ENCODE data around the gene URB1. TPM values are rescaled to one million over a fixed set of nuclear protein-coding genes. Genes with fewer than 3 reads are reported as not detected.
"Not testable (repeated sequence)": the region's sequence is repeated elsewhere in the genome, so short reads cannot be mapped to it uniquely, and the experiment has no call there.

The URB1 gene
- total and polyA plus RNA-seq, 8 donors, result 11.4 to 15.7 (median 14.2) TPM

GRCh38 chr21:32314806-32315205 lies 78.0 kb downstream of the URB1 start:
- no peak for DNase-seq
- Histone ChIP-seq H3K4me1 (no peaks in the 10 kb centered on the region), H3K36me3 (peaks cover 0 to 90% of the 10 kb centered on the region in 2 donors), H3K9me3 (no peaks in the 10 kb centered on the region), H3K4me3 (no peak overlapping the region), H3K27ac (no peak overlapping the region), H3K27me3 (no peaks in the 10 kb centered on the region)
- TF ChIP-seq, protein P1, sequence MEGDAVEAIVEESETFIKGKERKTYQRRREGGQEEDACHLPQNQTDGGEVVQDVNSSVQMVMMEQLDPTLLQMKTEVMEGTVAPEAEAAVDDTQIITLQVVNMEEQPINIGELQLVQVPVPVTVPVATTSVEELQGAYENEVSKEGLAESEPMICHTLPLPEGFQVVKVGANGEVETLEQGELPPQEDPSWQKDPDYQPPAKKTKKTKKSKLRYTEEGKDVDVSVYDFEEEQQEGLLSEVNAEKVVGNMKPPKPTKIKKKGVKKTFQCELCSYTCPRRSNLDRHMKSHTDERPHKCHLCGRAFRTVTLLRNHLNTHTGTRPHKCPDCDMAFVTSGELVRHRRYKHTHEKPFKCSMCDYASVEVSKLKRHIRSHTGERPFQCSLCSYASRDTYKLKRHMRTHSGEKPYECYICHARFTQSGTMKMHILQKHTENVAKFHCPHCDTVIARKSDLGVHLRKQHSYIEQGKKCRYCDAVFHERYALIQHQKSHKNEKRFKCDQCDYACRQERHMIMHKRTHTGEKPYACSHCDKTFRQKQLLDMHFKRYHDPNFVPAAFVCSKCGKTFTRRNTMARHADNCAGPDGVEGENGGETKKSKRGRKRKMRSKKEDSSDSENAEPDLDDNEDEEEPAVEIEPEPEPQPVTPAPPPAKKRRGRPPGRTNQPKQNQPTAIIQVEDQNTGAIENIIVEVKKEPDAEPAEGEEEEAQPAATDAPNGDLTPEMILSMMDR (IDR thresholded peaks at IDR 0.05), result no peak
- intact Hi-C loops (cut with DNase I), result no loop called here
- no peak for ATAC-seq

- H3K4me3 ChIP-seq, result no peak overlapping the region
- peaks cover 0 to 81% of the 10 kb centered on the region in 2 donors for H3K36me3 ChIP-seq
- TF ChIP-seq, protein P1 (IDR thresholded peaks at IDR 0.05), result no peak
- H3K4me1 ChIP-seq, result no peaks in the 10 kb centered on the region
- ATAC-seq (no peak), DNase-seq (no peak)
- intact Hi-C loops (cut with DNase I), result no loop called here
- H3K27ac ChIP-seq, result no peak overlapping the region
- H3K9me3 ChIP-seq, result no peaks in the 10 kb centered on the region
- H3K27me3 ChIP-seq, result no peaks in the 10 kb centered on the region
Observed at GRCh38 chr21:32312976-32313375, 79.8 kb downstream of the URB1 start.

DNA sequence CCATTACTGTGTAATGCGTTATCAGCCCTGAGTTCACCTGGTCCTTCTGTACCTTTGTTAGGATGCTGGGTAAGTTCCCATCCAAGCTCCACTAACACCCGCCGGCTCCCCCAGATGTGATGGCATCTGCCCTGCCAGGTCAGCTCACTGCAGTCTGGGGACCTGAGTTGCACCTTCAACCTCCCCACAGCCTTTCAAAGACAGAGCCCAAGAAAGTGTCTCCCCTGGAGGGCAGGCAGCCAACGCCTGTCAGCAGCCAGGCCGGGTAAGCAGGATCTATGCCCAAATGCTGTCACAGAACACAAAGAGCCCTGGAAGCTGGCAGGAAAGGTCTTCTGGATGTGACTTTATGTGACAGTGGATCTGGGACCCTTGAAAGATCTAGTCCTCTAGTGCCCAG lies 80.5 kb downstream of the URB1 start:
- H3K36me3 ChIP-seq, result peaks cover 0 to 75% of the 10 kb centered on the region in 2 donors
- H3K9me3 ChIP-seq, result no peaks in the 10 kb centered on the region
- no peak overlapping the region for H3K4me3 ChIP-seq
- DNase-seq, result no peak
- H3K4me1 ChIP-seq, result no peaks in the 10 kb centered on the region
- H3K27ac ChIP-seq, result no peak overlapping the region
- intact Hi-C loops (cut with DNase I), result no loop called here
- ATAC-seq, result no peak
- no peaks in the 10 kb centered on the region for H3K27me3 ChIP-seq
- TF ChIP-seq, protein P1 (IDR thresholded peaks at IDR 0.05), result no peak

- Histone ChIP-seq H3K27ac (no peak overlapping the region), H3K4me3 (no peak overlapping the region), H3K36me3 (peaks cover 0 to 68% of the 10 kb centered on the region in 2 donors), H3K9me3 (no peaks in the 10 kb centered on the region), H3K4me1 (no peaks in the 10 kb centered on the region), H3K27me3 (no peaks in the 10 kb centered on the region)
- intact Hi-C loops (cut with DNase I), result no loop called here
- DNase-seq (no peak), ATAC-seq (no peak)
- TF ChIP-seq, protein P1 (IDR thresholded peaks at IDR 0.05), result no peak
Observed at GRCh38 chr21:32311621-32312020, 81.2 kb downstream of the URB1 start.

GRCh38 chr21:32310976-32311375 lies 81.8 kb downstream of the URB1 start:
- H3K9me3 ChIP-seq; H3K27me3 ChIP-seq; intact Hi-C loops (cut with DNase I); H3K4me3 ChIP-seq; ATAC-seq; H3K27ac ChIP-seq; H3K4me1 ChIP-seq; DNase-seq: not testable (repeated sequence)
- H3K36me3 ChIP-seq, result peaks cover 0 to 61% of the 10 kb centered on the region in 2 donors

GRCh38 chr21:32309906-32310460 lies 82.8 kb downstream of the URB1 start:
- H3K36me3 ChIP-seq, result peaks cover 0 to 51% of the 10 kb centered on the region in 2 donors
- H3K27me3 ChIP-seq, result no peaks in the 10 kb centered on the region
- no peak overlapping the region for H3K4me3 ChIP-seq
- ATAC-seq, result no peak
- H3K27ac ChIP-seq, result no peak overlapping the region
- no peak for DNase-seq
- H3K9me3 ChIP-seq, result no peaks in the 10 kb centered on the region
- intact Hi-C loops (cut with DNase I), result no loop called here
- TF ChIP-seq, protein P1 (IDR thresholded peaks at IDR 0.05), result no peak
- H3K4me1 ChIP-seq, result no peaks in the 10 kb centered on the region
